Natural killer cell treated with Interleukin-12 subunit alpha and Interleukin-12 subunit beta and Interleukin-15 and Interleukin-18, amount 100 ng/mL, for 72 hours (primary cell): ENCODE results near the gene MRPS33. TPM values are rescaled to one million over a fixed set of nuclear protein-coding genes. Genes with fewer than 3 reads are reported as not detected.
"Not testable (repeated sequence)": the region's sequence is repeated elsewhere in the genome, so short reads cannot be mapped to it uniquely, and the experiment has no call there.

Source experiments
- ATAC-seq, 2 donors: fragments of 150-1000 bp; cut with Tn5 transposase in 1 of 2; sonication (Bioruptor Pico), chemical (Tn5 transposase) in 1 of 2; 2 replicates each; pipeline ENCODE4 v1.10.0; 2021
- DNase-seq: peaks from one replicate; pipeline ENCODE4 v3.0.0; 2022; ENCODE audit warnings: low spot score
- H3K27ac Mint-ChIP-seq, 2 donors: 1 replicate in 1 of 2; 2 replicates in 1 of 2; pipeline ENCODE4 v1.8.0; 2022; ENCODE audit warnings: mixed read lengths in 2 of 2, mild to moderate bottlenecking in 1 of 2, moderate library complexity in 1 of 2
- H3K27me3 Mint-ChIP-seq, 2 donors: 1 replicate in 1 of 2; 2 replicates in 1 of 2; pipeline ENCODE4 v1.8.0; 2022; ENCODE audit warnings: mixed read lengths in 2 of 2
- H3K36me3 Mint-ChIP-seq: one replicate; pipeline ENCODE4 v1.8.0; 2022; ENCODE audit warnings: mixed read lengths
- H3K4me1 Mint-ChIP-seq, 2 donors: 1 replicate in 1 of 2; 2 replicates in 1 of 2; pipeline ENCODE4 v1.8.0; 2022; ENCODE audit warnings: low read depth in 2 of 2, mixed read lengths in 2 of 2, mild to moderate bottlenecking in 1 of 2
- H3K4me3 Mint-ChIP-seq: one replicate; pipeline ENCODE4 v1.8.0; 2022; ENCODE audit warnings: mixed read lengths
- H3K9me3 Mint-ChIP-seq: 2 replicates; pipeline ENCODE4 v1.8.0; 2022; ENCODE audit warnings: mixed read lengths
- total RNA-seq, 2 donors: library from RNA; stranded (reverse); gene quantifications; one replicate each; pipeline ENCODE4 v1.2.3, GENCODE V29; 2022

The MRPS33 gene
- 10 to 100 TPM; 74.2 to 75.0 TPM for total RNA-seq

DNA sequence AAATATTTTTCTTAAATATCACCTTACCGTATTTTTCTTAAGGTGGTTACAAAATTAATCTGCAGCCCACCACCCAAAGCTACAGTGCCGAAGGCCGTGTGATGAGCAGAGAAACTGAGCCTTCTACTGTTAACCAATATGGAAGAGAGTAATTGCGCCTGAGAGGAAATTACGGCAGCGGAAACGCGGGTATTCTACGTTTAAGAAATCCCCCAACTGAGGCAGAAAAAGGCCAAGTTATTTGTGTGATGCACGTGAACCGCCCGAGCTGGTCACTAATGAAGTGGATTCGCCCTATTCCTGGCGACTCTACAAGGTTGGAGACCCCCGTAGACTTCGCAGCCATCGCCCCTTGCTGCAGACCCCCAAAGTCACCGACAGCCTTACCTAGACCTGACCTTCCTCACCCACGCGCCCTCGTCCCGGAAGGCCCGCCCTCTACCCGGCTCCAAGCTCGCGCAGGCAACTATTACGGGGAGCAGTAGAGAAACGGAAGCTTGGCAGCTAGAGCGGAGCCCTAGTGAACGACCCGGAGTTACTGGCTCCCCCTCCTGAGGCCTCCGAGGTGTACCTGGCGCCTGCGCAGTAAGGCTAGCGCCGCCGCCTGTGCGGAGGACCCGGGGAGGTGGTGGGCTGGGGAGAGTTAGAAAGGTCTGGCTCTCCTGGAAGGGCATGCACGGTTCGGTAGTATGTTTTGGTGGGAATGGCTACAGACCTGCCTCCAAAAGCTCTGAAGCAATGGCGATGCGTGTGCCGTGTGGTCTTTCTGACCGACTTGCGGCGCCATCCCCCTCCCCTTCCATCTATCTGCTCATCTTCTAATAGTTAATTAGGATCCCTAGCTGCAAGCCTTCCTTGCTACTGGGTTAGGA, at the start of gene MRPS33:
MRPS33 (minus strand) TSS at position 429 of the 872 bp plus-strand sequence. CDS start 4,319 bp downstream, outside the sequence.
- H3K4me1 Mint-ChIP-seq, result peaks cover 33 to 37% of the 10 kb centered on the region in 2 donors

DNA sequence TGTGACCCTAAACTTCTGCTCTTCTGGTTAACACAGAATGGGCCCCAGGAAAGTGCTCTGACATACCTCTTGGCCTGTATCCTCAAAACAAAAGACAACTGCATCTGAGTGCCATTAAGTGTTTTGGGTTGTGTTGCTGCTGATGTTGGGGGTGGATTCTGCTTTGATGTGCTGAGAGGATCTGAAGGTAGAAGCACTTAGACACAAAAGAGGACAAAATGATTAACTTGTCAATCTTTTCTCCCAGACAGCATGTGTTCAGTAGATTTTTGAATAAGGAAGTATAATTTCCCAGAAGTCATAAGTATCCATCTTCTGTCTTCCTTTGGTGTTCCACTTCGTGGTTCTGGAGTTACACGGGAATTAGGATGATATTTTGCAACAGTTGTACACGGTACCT, 43.0 kb upstream of the MRPS33 start:
- ATAC-seq, result no peak
- peak overlapping the region in 1 of 2 donors; percentile 66 for H3K27ac Mint-ChIP-seq

More for the DNA sequence above, at the start of gene MRPS33:
- no peaks in the 10 kb centered on the region for H3K9me3 Mint-ChIP-seq
- peaks cover 10 to 24% of the 10 kb centered on the region in 2 donors for H3K27me3 Mint-ChIP-seq
- H3K36me3 Mint-ChIP-seq, result peaks cover 17% of the 10 kb centered on the region
- ATAC-seq (peak; percentile 99 to 100), DNase-seq (peak; percentile 98)
- peak within 1 kb of the TSS; percentile 92 to 93 for H3K27ac Mint-ChIP-seq
- peak within 1 kb of the TSS; percentile 97 for H3K4me3 Mint-ChIP-seq

DNA sequence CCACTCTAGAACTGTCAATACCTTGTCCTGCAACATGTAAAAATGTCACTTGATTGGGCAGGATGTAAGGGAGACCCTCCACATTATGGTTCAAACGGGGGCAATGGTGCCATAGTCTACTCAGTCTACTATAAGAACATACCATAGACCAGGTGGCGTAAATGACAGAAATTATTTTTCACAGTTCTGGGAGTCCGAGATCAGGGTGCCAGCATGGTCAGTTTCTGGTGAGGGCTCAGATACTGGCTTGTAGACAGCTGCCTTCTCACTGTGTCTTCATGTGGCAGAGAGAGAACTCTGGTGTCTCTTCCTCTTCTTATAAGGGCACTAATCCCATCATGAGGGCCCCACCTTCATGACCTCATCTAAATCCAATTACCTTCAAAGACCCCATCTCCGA, 40.4 kb upstream of the MRPS33 start:
- Mint-ChIP-seq H3K9me3 (no peaks in the 10 kb centered on the region), H3K27me3 (no peaks in the 10 kb centered on the region), H3K4me1 (peaks cover 24 to 31% of the 10 kb centered on the region in 2 donors), H3K4me3 (no peak overlapping the region), H3K27ac (peak overlapping the region; percentile 83), H3K36me3 (no peaks in the 10 kb centered on the region)
- no peak for DNase-seq
- no peak for ATAC-seq

More for the DNA sequence above, 43.0 kb upstream of the MRPS33 start:
- Mint-ChIP-seq H3K4me3 (no peak overlapping the region), H3K4me1 (peaks cover 16 to 23% of the 10 kb centered on the region in 2 donors), H3K27me3 (peaks cover 0 to 5% of the 10 kb centered on the region in 2 donors), H3K9me3 (no peaks in the 10 kb centered on the region), H3K36me3 (no peaks in the 10 kb centered on the region)
- no peak for DNase-seq

DNA sequence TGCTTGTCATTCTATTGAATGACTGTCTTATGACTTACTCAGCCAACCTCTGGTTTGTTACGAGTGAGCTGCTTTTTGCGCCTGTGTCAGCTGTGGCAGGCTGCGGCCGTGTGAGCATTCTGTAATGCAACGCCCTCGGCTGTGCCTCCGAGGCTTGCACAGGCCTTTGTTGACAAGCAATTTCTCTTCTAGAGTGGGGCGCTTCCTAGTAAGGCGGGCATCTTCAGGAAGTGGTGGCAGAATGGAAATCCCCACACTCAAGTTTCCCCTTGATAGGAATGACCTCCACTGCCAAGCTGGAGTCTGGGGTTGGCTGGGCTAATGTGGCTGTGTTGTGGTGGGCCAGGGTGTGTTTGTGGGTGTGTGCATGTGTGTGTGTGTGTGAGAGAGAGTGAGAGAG, 38.9 kb upstream of the MRPS33 start:
- DNase-seq (peak; percentile 94), ATAC-seq (peak; percentile 97)
- Mint-ChIP-seq H3K27ac (peak overlapping the region; percentile 83), H3K36me3 (no peaks in the 10 kb centered on the region), H3K4me3 (peak overlapping the region; percentile 69), H3K4me1 (peaks cover 24 to 31% of the 10 kb centered on the region in 2 donors), H3K27me3 (peaks cover 5 to 6% of the 10 kb centered on the region in 2 donors), H3K9me3 (no peaks in the 10 kb centered on the region)

DNA sequence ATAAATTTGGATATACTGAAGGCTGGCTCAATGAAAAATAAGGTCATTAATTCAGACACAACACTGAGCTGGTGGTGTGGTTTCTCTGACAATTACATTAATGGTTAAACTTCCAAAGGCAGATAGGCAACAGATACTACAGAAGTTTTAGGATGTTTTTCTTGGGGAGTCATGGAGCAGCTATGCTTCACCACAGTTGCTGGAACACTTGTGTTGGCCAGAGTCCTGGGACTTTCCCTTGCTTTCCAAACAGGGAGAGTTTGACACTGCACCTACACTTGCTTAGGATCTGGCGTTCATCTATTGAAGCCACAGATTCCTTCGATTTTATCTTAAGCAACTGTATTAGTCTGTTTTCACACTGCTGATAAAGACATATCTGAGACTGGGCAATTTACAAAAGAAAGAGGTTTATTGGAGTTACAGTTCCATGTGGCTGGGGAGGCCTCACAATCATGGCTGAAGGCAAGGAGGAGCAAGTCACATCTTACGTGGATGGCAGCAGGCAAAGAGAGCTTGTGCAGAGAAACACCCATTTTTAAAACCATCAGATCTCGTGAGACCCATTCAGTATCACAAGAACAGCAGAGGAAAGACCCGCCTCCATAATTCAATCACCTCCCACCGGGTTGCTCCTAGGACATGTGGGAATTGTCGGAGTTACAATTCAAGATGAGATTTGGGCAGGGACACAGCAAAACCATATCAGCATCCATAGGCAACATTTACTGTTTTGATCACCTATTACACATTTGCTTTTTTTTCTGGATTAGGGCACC, 31.3 kb upstream of the MRPS33 start:
- H3K27me3 Mint-ChIP-seq, result peaks cover 23 to 28% of the 10 kb centered on the region in 2 donors
- DNase-seq, result no peak
- H3K27ac Mint-ChIP-seq, result no peak overlapping the region
- H3K4me3 Mint-ChIP-seq, result no peak overlapping the region
- H3K9me3 Mint-ChIP-seq, result no peaks in the 10 kb centered on the region
- peaks cover 0 to 3% of the 10 kb centered on the region in 2 donors for H3K4me1 Mint-ChIP-seq
- ATAC-seq, result no peak
- H3K36me3 Mint-ChIP-seq, result peaks cover 4% of the 10 kb centered on the region

DNA sequence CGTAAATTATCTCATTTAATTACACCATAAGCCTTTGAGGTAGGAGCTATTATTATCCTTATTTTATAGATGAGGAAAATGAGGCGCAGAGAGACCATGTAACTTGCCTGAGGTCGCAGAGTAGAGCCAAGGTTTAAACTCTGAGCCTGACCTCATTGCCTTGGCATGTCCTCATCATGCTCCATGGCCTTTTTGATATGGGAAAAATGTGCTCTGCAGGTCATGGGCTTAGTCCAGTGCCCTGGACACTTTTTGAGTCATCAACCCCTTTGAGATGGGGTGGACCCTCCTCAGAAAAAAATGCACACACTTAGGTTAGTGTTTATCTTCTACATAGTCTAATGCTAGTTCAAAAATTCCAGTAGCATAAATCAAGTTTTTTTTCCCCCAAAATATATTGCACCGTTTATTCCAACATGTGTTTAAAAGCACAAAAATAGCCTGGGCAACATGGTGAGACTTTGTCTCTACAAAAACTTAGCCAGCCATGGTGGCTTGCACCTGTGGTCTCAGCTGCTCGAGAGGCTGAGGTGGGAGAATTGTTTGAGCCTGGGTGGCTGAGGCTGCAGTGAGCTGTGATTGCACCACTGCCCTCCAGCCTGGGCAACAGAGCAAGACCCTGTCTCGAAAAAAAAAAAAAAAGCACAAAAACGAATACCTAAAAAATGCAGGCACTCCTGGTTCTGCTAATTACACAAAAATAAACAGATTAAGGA, 30.5 kb upstream of the MRPS33 start:
- H3K9me3 Mint-ChIP-seq, result no peaks in the 10 kb centered on the region
- ATAC-seq, result no peak
- peaks cover 4% of the 10 kb centered on the region for H3K36me3 Mint-ChIP-seq
- no peak overlapping the region for H3K4me3 Mint-ChIP-seq
- peaks cover 26 to 30% of the 10 kb centered on the region in 2 donors for H3K27me3 Mint-ChIP-seq
- peaks cover 0 to 3% of the 10 kb centered on the region in 2 donors for H3K4me1 Mint-ChIP-seq
- no peak overlapping the region for H3K27ac Mint-ChIP-seq
- no peak for DNase-seq

DNA sequence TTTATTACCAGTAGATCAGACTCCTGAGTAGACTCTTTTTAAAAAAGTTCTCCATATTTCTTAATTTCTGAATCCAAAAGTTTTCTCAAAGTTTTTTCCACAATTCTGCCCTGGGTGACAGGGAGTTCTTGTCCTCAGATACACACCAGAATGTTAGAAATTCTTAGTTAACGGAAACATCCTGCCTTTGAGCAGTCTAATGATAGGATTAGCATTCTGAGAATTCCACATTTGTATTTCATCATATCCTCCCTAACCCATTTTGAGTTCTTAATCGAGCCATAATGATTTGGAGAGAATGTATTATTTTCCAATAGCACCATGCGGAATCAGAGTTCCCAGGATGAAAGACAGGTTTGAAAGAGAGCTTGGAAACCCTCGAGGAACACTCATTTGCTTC, 28.9 kb upstream of the MRPS33 start:
- Mint-ChIP-seq H3K9me3 (no peaks in the 10 kb centered on the region), H3K4me3 (no peak overlapping the region), H3K27ac (no peak overlapping the region), H3K36me3 (peaks cover 8% of the 10 kb centered on the region), H3K27me3 (peaks cover 30 to 32% of the 10 kb centered on the region in 2 donors), H3K4me1 (peaks cover 6 to 10% of the 10 kb centered on the region in 2 donors)
- ATAC-seq (no peak), DNase-seq (no peak)

DNA sequence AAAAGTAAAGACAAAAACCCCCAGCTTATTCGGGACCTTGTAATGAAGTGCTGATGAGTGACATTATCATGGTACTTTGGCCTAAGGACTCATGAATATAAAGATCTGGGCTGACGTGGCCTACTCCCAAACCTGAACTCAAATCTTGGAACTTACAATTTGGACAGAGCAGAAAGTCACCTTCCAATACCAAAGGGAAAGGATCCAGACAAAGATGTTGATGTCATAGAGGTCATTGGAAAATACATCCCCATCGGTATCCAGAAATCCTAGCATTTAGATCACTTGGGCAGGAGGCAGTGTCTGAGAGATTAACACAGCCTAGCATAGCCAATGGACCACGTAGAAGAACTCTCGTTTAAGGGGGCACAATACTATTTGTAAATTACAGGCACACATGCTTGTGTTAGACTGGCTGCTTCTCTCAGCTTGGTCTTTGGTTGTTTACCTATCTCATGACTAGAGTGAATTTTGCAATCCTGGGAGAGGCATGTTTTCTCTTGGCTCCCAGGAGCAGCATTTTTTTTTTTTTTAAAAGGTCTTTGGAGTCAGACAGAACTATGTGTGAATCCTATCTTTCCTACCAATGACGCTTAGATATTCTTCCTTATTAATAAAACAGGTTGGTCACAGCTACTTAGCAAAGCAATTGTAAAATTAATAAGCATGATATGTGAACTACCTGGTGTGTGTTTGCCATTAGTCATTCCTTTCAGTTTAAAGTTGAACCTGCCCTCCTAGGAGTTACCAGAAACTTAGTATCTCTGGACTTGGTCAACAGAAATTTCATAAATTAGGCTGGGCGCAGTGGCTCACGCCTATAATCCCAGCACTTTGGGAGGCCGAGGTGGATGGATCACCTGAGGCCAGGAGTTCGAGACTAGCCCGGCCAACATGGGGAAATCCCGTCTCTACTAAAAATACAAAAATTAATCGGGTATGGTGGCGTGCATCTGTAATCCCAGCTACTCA, 27.8 kb upstream of the MRPS33 start:
- no peaks in the 10 kb centered on the region for H3K9me3 Mint-ChIP-seq
- H3K4me3 Mint-ChIP-seq, result no peak overlapping the region
- peaks cover 8% of the 10 kb centered on the region for H3K36me3 Mint-ChIP-seq
- DNase-seq (no peak), ATAC-seq (no peak)
- peaks cover 30% of the 10 kb centered on the region in 2 donors for H3K27me3 Mint-ChIP-seq
- peaks cover 6 to 7% of the 10 kb centered on the region in 2 donors for H3K4me1 Mint-ChIP-seq
- H3K27ac Mint-ChIP-seq, result peak overlapping the region in 1 of 2 donors; percentile 23

DNA sequence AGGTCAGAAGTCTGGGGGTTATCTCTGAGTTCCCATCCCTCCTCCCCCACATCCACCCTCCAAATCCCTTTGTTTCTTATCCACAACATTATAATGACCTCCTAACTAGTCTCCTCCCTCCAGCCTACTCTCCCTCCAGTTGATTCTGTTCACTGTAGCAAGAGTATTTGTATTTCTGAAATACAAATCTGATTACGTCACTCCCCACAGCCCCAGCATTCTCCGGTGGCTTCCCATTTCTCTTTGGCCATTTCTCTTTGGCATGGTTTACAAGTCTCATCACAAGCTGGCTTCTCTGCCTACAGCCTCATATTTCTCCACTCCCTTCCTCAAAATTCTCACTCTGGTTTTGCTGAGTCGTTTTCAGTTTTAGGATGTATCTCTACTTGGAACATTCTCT, 24.6 kb upstream of the MRPS33 start:
- Mint-ChIP-seq H3K4me1 (peaks cover 6 to 7% of the 10 kb centered on the region in 2 donors), H3K27me3 (peaks cover 16 to 32% of the 10 kb centered on the region in 2 donors), H3K9me3 (no peaks in the 10 kb centered on the region), H3K4me3 (no peak overlapping the region), H3K27ac (no peak overlapping the region), H3K36me3 (peaks cover 10% of the 10 kb centered on the region)
- DNase-seq, result no peak
- ATAC-seq, result no peak

DNA sequence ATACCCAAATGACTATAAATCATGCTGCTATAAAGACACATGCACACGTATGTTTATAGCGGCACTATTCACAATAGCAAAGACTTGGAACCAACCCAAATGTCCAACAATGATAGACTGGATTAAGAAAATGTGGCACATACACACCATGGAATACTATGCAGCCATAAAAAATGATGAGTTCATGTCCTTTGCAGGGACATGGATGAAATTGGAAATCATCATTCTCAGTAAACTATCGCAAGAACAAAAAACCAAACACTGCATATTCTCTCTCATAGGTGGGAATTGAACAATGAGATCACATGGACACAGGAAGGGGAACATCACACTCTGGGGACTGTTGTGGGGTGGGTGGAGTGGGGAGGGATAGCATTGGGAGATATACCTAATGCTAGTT, 23.3 kb upstream of the MRPS33 start:
- H3K27me3 Mint-ChIP-seq, result peaks cover 13 to 40% of the 10 kb centered on the region in 2 donors
- not testable (repeated sequence) for H3K4me1 Mint-ChIP-seq, DNase-seq, H3K27ac Mint-ChIP-seq, ATAC-seq, H3K9me3 Mint-ChIP-seq, H3K36me3 Mint-ChIP-seq, H3K4me3 Mint-ChIP-seq

DNA sequence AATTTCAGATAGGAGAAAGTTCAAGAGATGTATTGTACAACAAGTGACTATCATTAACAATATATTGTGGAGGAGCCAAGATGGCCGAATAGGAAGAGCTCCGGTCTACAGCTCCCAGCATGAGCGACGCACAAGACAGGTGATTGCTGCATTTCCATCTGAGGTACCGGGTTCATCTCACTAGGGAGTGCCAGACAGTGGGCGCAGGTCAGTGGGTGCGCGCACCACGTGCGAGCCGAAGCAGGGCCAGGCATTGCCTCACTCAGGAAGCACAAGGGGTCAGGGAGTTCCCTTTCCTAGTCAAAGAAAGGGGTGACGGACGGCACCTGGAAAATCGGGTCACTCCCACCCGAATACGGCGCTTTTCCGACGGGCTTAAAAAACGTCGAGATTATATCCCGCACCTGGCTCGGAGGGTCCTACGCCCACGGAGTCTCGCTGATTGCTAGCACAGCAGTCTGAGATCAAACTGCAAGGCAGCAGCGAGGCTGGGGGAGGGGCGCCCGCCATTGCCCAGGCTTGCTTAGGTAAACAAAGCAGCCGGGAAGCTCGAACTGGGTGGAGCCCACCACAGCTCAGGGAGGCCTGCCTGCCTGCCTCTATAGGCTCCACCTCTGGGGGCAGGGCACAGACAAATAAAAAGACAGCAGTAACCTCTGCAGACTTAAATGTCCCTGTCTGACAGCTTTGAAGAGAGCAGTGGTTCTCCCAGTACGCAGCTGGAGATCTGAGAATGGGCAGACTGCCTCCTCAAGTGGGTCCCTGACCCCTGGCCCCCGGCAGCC, 18.0 kb upstream of the MRPS33 start:
- not testable (repeated sequence) for H3K4me3 Mint-ChIP-seq, H3K9me3 Mint-ChIP-seq, H3K27ac Mint-ChIP-seq, DNase-seq, ATAC-seq, H3K4me1 Mint-ChIP-seq
- Mint-ChIP-seq H3K27me3 (peaks cover 18 to 46% of the 10 kb centered on the region in 2 donors), H3K36me3 (peaks cover 12% of the 10 kb centered on the region)

DNA sequence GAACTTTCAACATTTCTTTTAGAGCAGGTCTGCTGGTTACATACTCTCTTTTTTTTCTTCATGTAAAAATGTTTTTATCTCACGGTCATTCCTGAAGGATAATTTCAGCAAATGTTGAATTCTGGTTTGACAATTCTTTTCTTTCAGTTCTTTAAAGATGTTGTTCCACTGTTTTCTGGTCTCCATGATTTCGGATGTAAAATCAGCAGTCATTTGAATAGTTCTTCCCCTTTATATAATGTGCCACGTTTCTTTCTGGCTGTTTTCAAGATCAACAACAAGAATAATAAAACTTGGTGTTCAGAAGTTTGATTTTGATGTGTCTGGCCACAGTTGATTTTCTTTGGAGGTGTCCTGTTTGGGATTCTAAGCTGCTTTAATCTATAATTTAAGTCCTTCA, 14.0 kb upstream of the MRPS33 start:
- Mint-ChIP-seq H3K4me3 (no peak overlapping the region), H3K4me1 (peaks cover 0 to 3% of the 10 kb centered on the region in 2 donors), H3K9me3 (peaks cover 7% of the 10 kb centered on the region), H3K36me3 (peaks cover 24% of the 10 kb centered on the region), H3K27ac (no peak overlapping the region), H3K27me3 (peaks cover 25 to 26% of the 10 kb centered on the region in 2 donors)
- ATAC-seq (no peak), DNase-seq (no peak)
